SU-DHL-6 (cell line): ENCODE measurements around the gene SMARCA1.

Experiments
- CTCF ChIP-seq: fragments of 200-600 bp; sonication (generic); IDR thresholded peaks from one replicate; pipeline ENCODE4 v1.5.1; 2017; ENCODE audit warnings: antibody characterized with exemption, mild to moderate bottlenecking, low read length, moderate library complexity; ENCODE audit not compliant: insufficient read depth, poor library complexity, severe bottlenecking
- EZH2phosphoT487 ChIP-seq: fragments of 200-600 bp; sonication (generic), shearing (Covaris generic); conservative IDR thresholded peaks from 2 replicates; pipeline ENCODE4 v1.6.1; 2018; ENCODE audit warnings: mild to moderate bottlenecking, antibody characterized with exemption, low read length, moderate library complexity, mixed read lengths

GRCh38 chrX:129452523-129452922, 70.8 kb downstream of the SMARCA1 start:
- TF ChIP-seq CTCF (no peak), EZH2phosphoT487 (no peak)
